CD4-positive, alpha-beta T cell (primary cell): ENCODE data around the gene POLQ. TPM values are rescaled to one million over a fixed set of nuclear protein-coding genes. Genes with fewer than 3 reads are reported as not detected.

ENCODE experiments used
- ATAC-seq: fragments of 200-7000 bp; cut with Tn5 transposase; one replicate; pipeline ENCODE4 v1.10.0; 2022; ENCODE audit warnings: mild to moderate bottlenecking; ENCODE audit not compliant: poor library complexity
- CTCF ChIA-PET: fragments of 350-600 bp; sonication (Branson Sonifier 250); formaldehyde crosslinking; loops from one replicate; lab custom pipeline; 2021; ENCODE audit warnings: antibody characterized with exemption, inconsistent platforms; lab: Charles Lee
- POLR2A ChIA-PET: fragments of 350-600 bp; sonication (Branson Sonifier 250); formaldehyde crosslinking; loops from one replicate; lab custom pipeline; 2021; ENCODE audit warnings: antibody characterized with exemption, inconsistent platforms; lab: Charles Lee
- DNase-seq, 14 experiments: peaks; one replicate each; pipeline ENCODE4 v3.0.0-alpha.2; 2013 to 2020; ENCODE audit warnings: mixed read lengths in 2 of 14
- H3K27ac ChIP-seq, 2 donors: one replicate each; pipeline versions ENCODE4 v1.5.1 to v1.7.0; 2013; ENCODE audit warnings: low read length in 2 of 2, low read depth in 1 of 2, mild to moderate bottlenecking in 1 of 2
- H3K27me3 ChIP-seq, 2 experiments: 1 replicate in 1 of 2; 2 replicates in 1 of 2; pipeline versions ENCODE4 v1.6.1 to v1.7.0; 2013; ENCODE audit warnings: low read length in 2 of 2, control low read depth in 1 of 2, mild to moderate bottlenecking in 1 of 2, moderate library complexity in 1 of 2; ENCODE audit not compliant: insufficient read depth in 2 of 2, control insufficient read depth in 1 of 2
- H3K36me3 ChIP-seq: one replicate; pipeline ENCODE4 v1.6.1; 2013; ENCODE audit warnings: low read length, control low read depth; ENCODE audit not compliant: insufficient read depth
- H3K4me1 ChIP-seq: one replicate; pipeline ENCODE4 v1.6.1; 2013; ENCODE audit warnings: low read length, control low read depth; ENCODE audit not compliant: insufficient read depth
- H3K4me3 ChIP-seq: one replicate; pipeline ENCODE4 v1.5.1; 2013; ENCODE audit warnings: mild to moderate bottlenecking, low read length, moderate library complexity
- H3K9me3 ChIP-seq, 2 experiments: 1 replicate in 1 of 2; 2 replicates in 1 of 2; pipeline versions ENCODE4 v1.6.1 to v1.7.0; 2013; ENCODE audit warnings: low read length in 2 of 2, mild to moderate bottlenecking in 2 of 2, control low read depth in 1 of 2, moderate library complexity in 1 of 2; ENCODE audit not compliant: control insufficient read depth in 1 of 2, insufficient read depth in 1 of 2
- H3K27ac Mint-ChIP-seq: one replicate; pipeline ENCODE4 v1.8.0; 2020; ENCODE audit warnings: mixed read lengths
- H3K27me3 Mint-ChIP-seq: one replicate; pipeline ENCODE4 v1.8.0; 2021; ENCODE audit warnings: mixed read lengths
- H3K36me3 Mint-ChIP-seq: one replicate; pipeline ENCODE4 v1.8.0; 2021; ENCODE audit warnings: low read depth, mixed read lengths
- H3K4me1 Mint-ChIP-seq: one replicate; pipeline ENCODE4 v1.8.0; 2021; ENCODE audit warnings: low read depth, mixed read lengths
- H3K4me3 Mint-ChIP-seq: one replicate; pipeline ENCODE4 v1.8.0; 2020; ENCODE audit warnings: mild to moderate bottlenecking, mixed read lengths
- H3K9me3 Mint-ChIP-seq: one replicate; pipeline ENCODE4 v1.8.0; 2020; ENCODE audit warnings: mixed read lengths
- CTCF ChIP-seq: fragments of 200-600 bp; IDR thresholded peaks from one replicate; pipeline ENCODE4 v1.8.0; 2022; ENCODE audit warnings: antibody characterized with exemption, mild to moderate bottlenecking
- intact Hi-C, 2 experiments: fragments of 100-400 bp; cut with DNase I in 1 of 2; cut with micrococcal nuclease in 1 of 2; formaldehyde crosslinking; loops; one replicate each; pipeline versions ENCODE4 v1.15.1 to v1.9.0; 2023 to 2025; cut with DNase I, micrococcal nuclease
- total RNA-seq, 174 experiments: library from RNA in 2 of 174; stranded (reverse) in 2 of 174; gene quantifications; one replicate each; pipeline ENCODE4 v1.2.3 and lab custom pipeline; 2021 to 2026

The POLQ gene
- total RNA-seq, 2 experiments from 2014 or later, result 0.17 to 0.30 TPM

- ATAC-seq (no peak), DNase-seq (no peak)
- no peak for TF ChIP-seq CTCF
- Histone ChIP-seq H3K4me1 (no peaks in the 10 kb centered on the region), H3K27ac (no peak overlapping the region), H3K36me3 (no peaks in the 10 kb centered on the region), H3K27me3 (no peaks in the 10 kb centered on the region), H3K9me3 (no peaks in the 10 kb centered on the region), H3K4me3 (no peak overlapping the region)
- Mint-ChIP-seq H3K27me3 (no peaks in the 10 kb centered on the region), H3K4me1 (no peaks in the 10 kb centered on the region), H3K36me3 (no peaks in the 10 kb centered on the region), H3K4me3 (no peak overlapping the region), H3K9me3 (no peaks in the 10 kb centered on the region), H3K27ac (no peak overlapping the region)
- ChIA-PET POLR2A (no interaction called here), CTCF (no interaction called here)
- intact Hi-C loops, result no loop called here
Observed at GRCh38 chr3:121491683-121492320, 54.0 kb downstream of the POLQ start.

- H3K9me3 ChIP-seq, result no peaks in the 10 kb centered on the region
- H3K36me3 ChIP-seq, result no peaks in the 10 kb centered on the region
- Mint-ChIP-seq H3K4me3 (no peak overlapping the region), H3K27me3 (no peaks in the 10 kb centered on the region), H3K4me1 (no peaks in the 10 kb centered on the region), H3K9me3 (no peaks in the 10 kb centered on the region), H3K36me3 (no peaks in the 10 kb centered on the region), H3K27ac (no peak overlapping the region)
- no peaks in the 10 kb centered on the region for H3K27me3 ChIP-seq
- no peak overlapping the region for H3K27ac ChIP-seq
- intact Hi-C loops, result no loop called here
- DNase-seq, result no peak
- POLR2A ChIA-PET, result no interaction called here
- H3K4me3 ChIP-seq, result no peak overlapping the region
- CTCF ChIA-PET, result interaction anchor here (1.2 kb wide), 1 partner anchor 10 kb away, joined by 3 read pairs; no protein-coding TSS in a partner anchor
- no peaks in the 10 kb centered on the region for H3K4me1 ChIP-seq
- no peak for ATAC-seq
- no peak for TF ChIP-seq CTCF
Observed at GRCh38 chr3:121490161-121490560, 55.6 kb downstream of the POLQ start.

- H3K4me1 Mint-ChIP-seq, result no peaks in the 10 kb centered on the region
- ChIA-PET CTCF (no interaction called here), POLR2A (no interaction called here)
- intact Hi-C loops, result no loop called here
- Histone ChIP-seq H3K36me3 (no peaks in the 10 kb centered on the region), H3K4me1 (no peaks in the 10 kb centered on the region), H3K27me3 (no peaks in the 10 kb centered on the region), H3K9me3 (no peaks in the 10 kb centered on the region), H3K4me3 (no peak overlapping the region), H3K27ac (no peak overlapping the region)
- no peak for DNase-seq
- H3K27ac Mint-ChIP-seq, result no peak overlapping the region
- H3K36me3 Mint-ChIP-seq, result no peaks in the 10 kb centered on the region
- no peaks in the 10 kb centered on the region for H3K27me3 Mint-ChIP-seq
- ATAC-seq, result no peak
- no peak for TF ChIP-seq CTCF
- no peak overlapping the region for H3K4me3 Mint-ChIP-seq
- no peaks in the 10 kb centered on the region for H3K9me3 Mint-ChIP-seq
Observed at GRCh38 chr3:121488628-121489027, 57.2 kb downstream of the POLQ start.
